Measurements from ENCODE around the gene IMMT. TPM values are rescaled to one million over a fixed set of nuclear protein-coding genes. Genes with fewer than 3 reads are reported as not detected.

IMMT gene
- total and polyA plus RNA-seq, 2 donors (not counting 3 experiments of a cell fraction or from before 2014, with no cell fraction given): 35.6 to 112 TPM

DNA sequence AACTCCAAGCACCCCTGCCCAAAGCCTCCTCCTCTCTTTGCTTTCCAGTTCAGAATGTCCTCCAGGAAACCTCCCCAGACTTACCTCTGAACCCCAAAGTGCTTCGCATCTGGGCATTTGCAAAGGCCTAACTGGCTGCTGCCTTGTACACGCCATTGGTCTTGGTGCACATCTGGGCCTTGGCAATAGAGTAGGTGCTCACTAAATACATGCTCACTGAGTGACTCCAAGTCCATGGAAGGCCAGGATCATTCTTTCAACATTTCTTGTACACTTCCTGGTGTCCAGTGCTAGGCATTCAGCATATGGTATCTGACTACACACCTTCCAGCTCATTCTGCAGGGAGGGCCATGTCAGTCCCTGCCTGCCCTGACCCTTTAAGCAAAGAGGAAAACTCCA lies 32.4 kb upstream of the IMMT start:
- Histone ChIP-seq H3K4me3 (replicated peaks in 1 of 3; ENCODE audit: insufficient read depth in 1 of 3, low read depth in 1 of 3, low read length in 3 of 3) (no peak overlapping the region), H3K9me1 (replicated peaks; ENCODE audit: control insufficient read depth, extremely low read depth, insufficient read depth, low read length) (no peaks in the 10 kb centered on the region), H3K27ac (ENCODE audit: insufficient read depth, low read depth, low read length) (no peak overlapping the region), H3K9me3 (replicated peaks; ENCODE audit: control insufficient read depth, insufficient read depth, low read length) (no peaks in the 10 kb centered on the region), H3K79me2 (ENCODE audit: control insufficient read depth, insufficient read depth, low read length) (no peaks in the 10 kb centered on the region), H3K4me1 (ENCODE audit: control insufficient read depth, extremely low read depth, insufficient read depth, low read length) (peaks cover 7% of the 10 kb centered on the region), H2AFZ (ENCODE audit: low read depth, low read length) (no peak overlapping the region), H4K20me1 (replicated peaks; ENCODE audit: control insufficient read depth, extremely low read depth, insufficient read depth, low read length) (no peaks in the 10 kb centered on the region), H3K27me3 (ENCODE audit: control insufficient read depth in 2 of 2, insufficient read depth in 2 of 2, low read length in 2 of 2) (no peaks in the 10 kb centered on the region), H3K4me2 (ENCODE audit: insufficient read depth, low read length) (no peak overlapping the region), H3K36me3 (ENCODE audit: control insufficient read depth in 2 of 2, extremely low read depth in 1 of 2, insufficient read depth in 2 of 2, low read length in 2 of 2) (no peaks in the 10 kb centered on the region), H3K9ac (replicated peaks; ENCODE audit: extremely low read depth, insufficient read depth, low read length) (no peak overlapping the region)
- ChIA-PET CTCF (no interaction called here), POLR2A (no interaction called here)
- TF ChIP-seq GATA2 (IDR thresholded peaks at IDR 0.05; ENCODE audit: insufficient read depth, insufficient read length, low read depth, low read length) (no peak), EZH2 (IDR thresholded peaks at IDR 0.05; ENCODE audit: borderline replicate concordance, low read depth, low read length, severe bottlenecking) (no peak), JUN (IDR thresholded peaks at IDR 0.05; ENCODE audit: borderline replicate concordance, insufficient read depth, insufficient read length, low read depth) (no peak), FOS (IDR thresholded peaks at IDR 0.05; ENCODE audit: borderline replicate concordance, insufficient read depth, low read length) (no peak), MYC (IDR thresholded peaks at IDR 0.05; ENCODE audit: low read depth, low read length) (no peak), POLR2AphosphoS5 (IDR thresholded peaks at IDR 0.05; ENCODE audit: insufficient read depth, low read depth, low read length) (no peak), POLR2A (IDR thresholded peaks at IDR 0.05; ENCODE audit: low read depth, low read length) (no peak)
- TF ChIP-seq, protein P1, sequence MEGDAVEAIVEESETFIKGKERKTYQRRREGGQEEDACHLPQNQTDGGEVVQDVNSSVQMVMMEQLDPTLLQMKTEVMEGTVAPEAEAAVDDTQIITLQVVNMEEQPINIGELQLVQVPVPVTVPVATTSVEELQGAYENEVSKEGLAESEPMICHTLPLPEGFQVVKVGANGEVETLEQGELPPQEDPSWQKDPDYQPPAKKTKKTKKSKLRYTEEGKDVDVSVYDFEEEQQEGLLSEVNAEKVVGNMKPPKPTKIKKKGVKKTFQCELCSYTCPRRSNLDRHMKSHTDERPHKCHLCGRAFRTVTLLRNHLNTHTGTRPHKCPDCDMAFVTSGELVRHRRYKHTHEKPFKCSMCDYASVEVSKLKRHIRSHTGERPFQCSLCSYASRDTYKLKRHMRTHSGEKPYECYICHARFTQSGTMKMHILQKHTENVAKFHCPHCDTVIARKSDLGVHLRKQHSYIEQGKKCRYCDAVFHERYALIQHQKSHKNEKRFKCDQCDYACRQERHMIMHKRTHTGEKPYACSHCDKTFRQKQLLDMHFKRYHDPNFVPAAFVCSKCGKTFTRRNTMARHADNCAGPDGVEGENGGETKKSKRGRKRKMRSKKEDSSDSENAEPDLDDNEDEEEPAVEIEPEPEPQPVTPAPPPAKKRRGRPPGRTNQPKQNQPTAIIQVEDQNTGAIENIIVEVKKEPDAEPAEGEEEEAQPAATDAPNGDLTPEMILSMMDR (IDR thresholded peaks at IDR 0.05; ENCODE audit: extremely low read depth in 1 of 2, insufficient read depth in 1 of 2, low read depth in 1 of 2, low read length in 2 of 2): no peak
- TF ChIP-seq, protein P2, sequence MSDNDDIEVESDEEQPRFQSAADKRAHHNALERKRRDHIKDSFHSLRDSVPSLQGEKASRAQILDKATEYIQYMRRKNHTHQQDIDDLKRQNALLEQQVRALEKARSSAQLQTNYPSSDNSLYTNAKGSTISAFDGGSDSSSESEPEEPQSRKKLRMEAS (IDR thresholded peaks at IDR 0.05; ENCODE audit: insufficient read depth, insufficient read length): no peak
- FAIRE-seq: no peak
- DNase-seq (ENCODE audit: low read depth, low spot score): no peak
- dilution Hi-C loops (cut with MboI; ENCODE audit: extremely low pct_ligation_motif_present, low sequenced_read_pairs): no loop called here
- no TSS peak for BruUV-seq (replicated peaks)
- intact Hi-C loops (cut with micrococcal nuclease): no loop called here

Data from endothelial cell of umbilical vein (primary cell).